Measurements from ENCODE around the gene GPC1.

The GPC1 gene

GRCh38 chr2:240412211-240412861 is 23.1 kb upstream of the GPC1 start:
- DNase-seq (ENCODE audit: low read depth), result no peak

- DNase-seq (ENCODE audit: low read depth), result no peak
These were observed 22.3 kb upstream of the GPC1 start for GRCh38 chr2:240412975-240413812.

GRCh38 chr2:240413813-240414429 is 21.5 kb upstream of the GPC1 start:
- no peak for DNase-seq (ENCODE audit: low read depth)

- no peak for DNase-seq (ENCODE audit: low read depth)
These were observed 18.6 kb upstream of the GPC1 start for GRCh38 chr2:240416821-240417220.

- DNase-seq (ENCODE audit: low read depth), result no peak
These were observed 17.2 kb upstream of the GPC1 start for GRCh38 chr2:240418311-240418710.

GRCh38 chr2:240419271-240419670 is 16.2 kb upstream of the GPC1 start:
- DNase-seq (ENCODE audit: low read depth), result no peak

- no peak for DNase-seq (ENCODE audit: low read depth)
These were observed 15.7 kb upstream of the GPC1 start for GRCh38 chr2:240419723-240420122.

- DNase-seq (ENCODE audit: low read depth), result no peak
These were observed 15.0 kb upstream of the GPC1 start for GRCh38 chr2:240420206-240421104.

GRCh38 chr2:240421381-240421780 is 14.1 kb upstream of the GPC1 start:
- DNase-seq (ENCODE audit: low read depth), result no peak

- DNase-seq (ENCODE audit: low read depth), result no peak
These were observed 12.7 kb upstream of the GPC1 start for GRCh38 chr2:240422658-240423329.

GRCh38 chr2:240423788-240424191 is 11.7 kb upstream of the GPC1 start:
- no peak for DNase-seq (ENCODE audit: low read depth)

GRCh38 chr2:240424341-240425235 is 10.9 kb upstream of the GPC1 start:
- DNase-seq (ENCODE audit: low read depth), result no peak

- DNase-seq (ENCODE audit: low read depth), result no peak
These were observed 10.2 kb upstream of the GPC1 start for GRCh38 chr2:240425236-240425615.

- DNase-seq (ENCODE audit: low read depth), result no peak
These were observed 9.8 kb upstream of the GPC1 start for GRCh38 chr2:240425697-240426096.

GRCh38 chr2:240426845-240427721 is 8.4 kb upstream of the GPC1 start:
- DNase-seq (ENCODE audit: low read depth), result peak; percentile 26

- no peak for DNase-seq (ENCODE audit: low read depth)
These were observed 7.7 kb upstream of the GPC1 start for GRCh38 chr2:240427729-240428128.

GRCh38 chr2:240428245-240428644 is 7.2 kb upstream of the GPC1 start:
- no peak for DNase-seq (ENCODE audit: low read depth)

GRCh38 chr2:240429341-240429871 is 6.1 kb upstream of the GPC1 start:
- no peak for DNase-seq (ENCODE audit: low read depth)

- DNase-seq (ENCODE audit: low read depth), result no peak
These were observed 5.5 kb upstream of the GPC1 start for GRCh38 chr2:240429872-240430491.
